Upper lobe of right lung (tissue), 1 donor: ENCODE measurements around the gene NCOA3. TPM values are rescaled to one million over a fixed set of nuclear protein-coding genes. Genes with fewer than 3 reads are reported as not detected.

Source experiments
- ATAC-seq: fragments of 200-7000 bp; cut with Tn5 transposase; one replicate; pipeline ENCODE4 v1.9.1; 2020; ENCODE audit warnings: mild to moderate bottlenecking, moderate library complexity
- DNase-seq: peaks from one replicate; pipeline ENCODE4 v3.0.0-alpha.2; 2020
- H3K27ac ChIP-seq: fragments of 200-600 bp; one replicate; pipeline ENCODE4 v1.8.0; 2022
- H3K27me3 ChIP-seq: fragments of 200-600 bp; one replicate; pipeline ENCODE4 v1.8.0; 2022; ENCODE audit warnings: mild to moderate bottlenecking
- H3K36me3 ChIP-seq: fragments of 200-600 bp; one replicate; pipeline ENCODE4 v1.8.0; 2022
- H3K4me1 ChIP-seq: fragments of 200-600 bp; one replicate; pipeline ENCODE4 v1.8.0; 2022
- H3K4me3 ChIP-seq: fragments of 200-600 bp; one replicate; pipeline ENCODE4 v1.8.0; 2022; ENCODE audit warnings: mild to moderate bottlenecking
- H3K9me3 ChIP-seq: fragments of 200-600 bp; one replicate; pipeline ENCODE4 v1.8.0; 2022
- CTCF ChIP-seq: fragments of 200-600 bp; IDR thresholded peaks from one replicate; pipeline ENCODE4 v1.8.0; 2022; ENCODE audit warnings: antibody characterized with exemption
- intact Hi-C: fragments of 100-400 bp; cut with DNase I; formaldehyde crosslinking; loops from one replicate; pipeline ENCODE4 v1.11.0; 2022
- total RNA-seq: library from RNA; stranded (reverse); fragmentation: NEBNext Ultra II Directional; extraction: Animal tissue kit (Norgen Biotek cat#: 25700); gene quantifications from one replicate; pipeline ENCODE4 v1.2.1, GENCODE V29; 2021
- donor health status: DM: no; HTN: yes; CAD: no; lungs with severe emphysema.

The NCOA3 gene
- total RNA-seq, 1 donor from 2014 or later, result 48.8 TPM

- ATAC-seq (no peak), DNase-seq (peak; percentile 49)
- Histone ChIP-seq H3K9me3 (no peaks in the 10 kb centered on the region), H3K27me3 (no peaks in the 10 kb centered on the region), H3K4me3 (no peak overlapping the region), H3K36me3 (no peaks in the 10 kb centered on the region), H3K4me1 (peaks cover 7% of the 10 kb centered on the region), H3K27ac (no peak overlapping the region)
- no peak for TF ChIP-seq CTCF
- intact Hi-C loops, result no loop called here
Observed at GRCh38 chr20:47679462-47679861, 177.8 kb downstream of the NCOA3 start.

GRCh38 chr20:47680804-47681529, 179.3 kb downstream of the NCOA3 start:
- no peak for TF ChIP-seq CTCF
- peaks cover 7% of the 10 kb centered on the region for H3K4me1 ChIP-seq
- intact Hi-C loops, result no loop called here
- H3K27me3 ChIP-seq, result no peaks in the 10 kb centered on the region
- no peak for DNase-seq
- H3K36me3 ChIP-seq, result no peaks in the 10 kb centered on the region
- ATAC-seq, result no peak
- no peaks in the 10 kb centered on the region for H3K9me3 ChIP-seq
- no peak overlapping the region for H3K4me3 ChIP-seq
- no peak overlapping the region for H3K27ac ChIP-seq

- Histone ChIP-seq H3K4me3 (no peak overlapping the region), H3K9me3 (no peaks in the 10 kb centered on the region), H3K4me1 (peaks cover 7% of the 10 kb centered on the region), H3K27me3 (no peaks in the 10 kb centered on the region), H3K36me3 (no peaks in the 10 kb centered on the region), H3K27ac (peak overlapping the region; percentile 63)
- TF ChIP-seq CTCF, result no peak
- DNase-seq (peak; percentile 77), ATAC-seq (peak; percentile 62)
- intact Hi-C loops, result no loop called here
Observed at GRCh38 chr20:47682028-47682783, 180.5 kb downstream of the NCOA3 start.

GRCh38 chr20:47682916-47683315, 181.2 kb downstream of the NCOA3 start:
- TF ChIP-seq CTCF, result no peak
- H3K27ac ChIP-seq, result peak overlapping the region; percentile 63
- no peak overlapping the region for H3K4me3 ChIP-seq
- ATAC-seq, result no peak
- intact Hi-C loops, result no loop called here
- no peaks in the 10 kb centered on the region for H3K36me3 ChIP-seq
- no peaks in the 10 kb centered on the region for H3K9me3 ChIP-seq
- peaks cover 7% of the 10 kb centered on the region for H3K4me1 ChIP-seq
- DNase-seq, result no peak
- no peaks in the 10 kb centered on the region for H3K27me3 ChIP-seq

- ATAC-seq (no peak), DNase-seq (no peak)
- TF ChIP-seq CTCF, result no peak
- intact Hi-C loops, result no loop called here
- Histone ChIP-seq H3K9me3 (no peaks in the 10 kb centered on the region), H3K27me3 (no peaks in the 10 kb centered on the region), H3K4me3 (no peak overlapping the region), H3K36me3 (no peaks in the 10 kb centered on the region), H3K27ac (no peak overlapping the region), H3K4me1 (peaks cover 7% of the 10 kb centered on the region)
Observed at GRCh38 chr20:47684306-47685080, 182.8 kb downstream of the NCOA3 start.
